PC-9 (cell line): ENCODE results near the gene HIC1.

ENCODE experiments used
- CTCF ChIP-seq: fragments of 200-600 bp; sonication (generic); conservative IDR thresholded peaks from 2 replicates; pipeline ENCODE4 v1.6.1; 2017; ENCODE audit warnings: mixed run types, antibody characterized with exemption, mild to moderate bottlenecking, moderate library complexity
- EZH2 ChIP-seq: fragments of 200-600 bp; sonication (generic); IDR thresholded peaks from 2 replicates; pipeline ENCODE4 v1.8.0; 2017; ENCODE audit warnings: antibody characterized with exemption, low read depth

GRCh38 chr17:2056206-2057174, 1.6 kb downstream of the HIC1 start:
- no peak for TF ChIP-seq CTCF
- TF ChIP-seq EZH2 = no peak
